GM19099 (cell line): Measurements from ENCODE around the gene AGXT2.

Experiments
- POLR2A ChIP-seq: IDR thresholded peaks from 3 replicates; pipeline ENCODE4 v1.6.1; 2011; ENCODE audit warnings: low read depth; ENCODE audit not compliant: insufficient read length; ENCODE audit errors: extremely low read depth

Gene AGXT2

GRCh38 chr5:35030426-35031100 is 17.2 kb downstream of the AGXT2 start:
- TF ChIP-seq POLR2A = no peak

- no peak for TF ChIP-seq POLR2A
Observed at GRCh38 chr5:35029333-35029732, 18.4 kb downstream of the AGXT2 start.

GRCh38 chr5:35026941-35027340 is 20.8 kb downstream of the AGXT2 start:
- TF ChIP-seq POLR2A = no peak

GRCh38 chr5:35026280-35026840 is 21.4 kb downstream of the AGXT2 start:
- TF ChIP-seq POLR2A = no peak

- TF ChIP-seq POLR2A = no peak
Observed at GRCh38 chr5:35024911-35025510, 22.7 kb downstream of the AGXT2 start.

GRCh38 chr5:35023391-35024178 is 24.2 kb downstream of the AGXT2 start:
- no peak for TF ChIP-seq POLR2A

GRCh38 chr5:35016174-35017051 is 31.3 kb downstream of the AGXT2 start:
- TF ChIP-seq POLR2A = no peak

DNA sequence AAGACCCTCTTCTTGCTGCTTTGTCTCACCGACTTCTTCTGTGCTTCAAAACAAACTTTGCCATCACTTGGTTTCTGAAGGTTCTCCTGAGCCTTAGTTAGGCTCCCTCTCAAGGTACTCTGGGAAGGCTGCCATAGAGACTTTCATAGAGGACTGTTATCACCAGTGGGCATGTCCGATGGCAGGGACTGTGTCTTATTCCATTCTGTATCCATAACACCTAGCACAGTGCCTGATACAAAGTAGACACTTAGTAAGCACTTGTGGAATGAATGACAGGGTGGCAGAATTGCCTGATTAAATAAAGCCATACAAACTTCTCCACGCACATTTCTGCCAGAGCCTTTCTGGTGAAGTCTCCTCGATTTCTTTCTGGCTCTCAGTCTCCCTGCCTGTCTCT is 32.7 kb downstream of the AGXT2 start:
- no peak for TF ChIP-seq POLR2A

DNA sequence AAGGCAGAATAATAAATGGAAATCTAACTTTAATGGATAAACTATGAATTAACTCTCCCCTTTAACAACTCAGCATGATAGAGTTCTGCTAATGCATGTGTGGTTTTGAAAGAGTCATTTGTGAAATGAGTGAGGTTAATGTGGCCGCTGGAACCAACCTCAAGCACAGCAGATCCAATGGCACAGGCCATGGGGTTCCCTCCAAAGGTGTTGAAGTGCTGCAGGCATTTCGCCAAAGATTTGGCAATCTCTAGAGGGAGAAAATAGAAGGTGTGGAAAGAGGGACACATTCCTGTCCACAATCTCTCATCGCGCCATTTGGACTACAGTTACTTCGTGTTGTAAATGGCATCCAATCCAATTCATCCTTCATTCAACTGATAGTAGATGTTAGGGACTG is 35.0 kb downstream of the AGXT2 start:
- no peak for TF ChIP-seq POLR2A

DNA sequence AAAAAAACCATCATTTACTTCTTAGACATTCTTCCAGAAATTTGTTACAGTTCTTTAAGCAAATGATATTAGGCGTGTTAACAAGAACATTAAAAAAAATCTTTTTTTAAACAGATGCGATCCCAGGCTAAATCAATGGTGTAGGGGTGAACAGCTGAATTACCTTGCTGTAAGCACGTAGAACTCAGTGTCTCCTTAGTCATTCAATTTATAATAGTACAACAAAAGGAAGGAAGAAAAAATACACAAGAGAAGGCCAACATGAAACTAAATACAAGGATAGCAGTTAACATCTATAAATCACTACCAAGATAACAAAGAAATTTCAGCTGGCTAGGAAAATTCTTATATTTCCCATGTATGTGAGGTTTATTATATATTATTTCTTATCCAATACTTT is 35.4 kb downstream of the AGXT2 start:
- no peak for TF ChIP-seq POLR2A

DNA sequence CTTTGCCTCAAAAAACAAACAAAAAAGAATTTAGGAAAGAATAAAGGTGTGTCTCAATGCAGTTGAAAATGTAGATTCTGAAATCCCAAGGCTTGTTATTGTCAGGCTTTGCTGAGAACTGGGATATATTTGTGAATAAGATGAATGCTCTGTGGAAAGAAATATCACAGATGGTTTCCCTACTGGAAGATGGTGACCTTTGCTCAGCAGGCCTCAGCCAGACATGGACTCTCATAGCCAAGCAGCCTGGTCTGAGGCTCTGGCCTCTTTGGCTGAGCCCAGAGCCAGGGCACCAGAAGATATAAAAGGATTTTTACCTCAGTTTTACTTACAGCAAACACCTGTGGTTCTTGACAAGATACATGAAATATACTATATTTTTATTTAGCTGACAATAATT is 37.1 kb downstream of the AGXT2 start:
- TF ChIP-seq POLR2A = no peak

DNA sequence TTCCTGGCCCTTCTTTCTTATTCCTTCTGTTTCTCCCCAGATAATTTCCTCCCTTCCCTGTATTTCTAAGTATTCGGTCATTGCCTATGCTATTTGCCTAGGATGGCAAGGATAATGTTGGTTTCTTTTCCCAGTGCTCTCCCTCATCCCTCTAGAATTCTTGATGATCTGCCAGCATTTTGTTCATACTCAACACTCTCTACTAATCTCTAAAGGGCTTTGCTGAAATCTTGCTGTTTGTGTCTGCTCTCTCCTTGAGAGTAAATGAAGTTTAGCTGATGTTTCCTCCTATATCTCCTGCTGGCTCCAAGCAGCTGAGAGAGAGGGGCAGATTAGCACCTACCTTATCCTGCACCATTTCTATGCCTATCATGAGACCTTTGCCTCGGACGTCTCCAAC is 38.1 kb downstream of the AGXT2 start:
- TF ChIP-seq POLR2A = no peak

DNA sequence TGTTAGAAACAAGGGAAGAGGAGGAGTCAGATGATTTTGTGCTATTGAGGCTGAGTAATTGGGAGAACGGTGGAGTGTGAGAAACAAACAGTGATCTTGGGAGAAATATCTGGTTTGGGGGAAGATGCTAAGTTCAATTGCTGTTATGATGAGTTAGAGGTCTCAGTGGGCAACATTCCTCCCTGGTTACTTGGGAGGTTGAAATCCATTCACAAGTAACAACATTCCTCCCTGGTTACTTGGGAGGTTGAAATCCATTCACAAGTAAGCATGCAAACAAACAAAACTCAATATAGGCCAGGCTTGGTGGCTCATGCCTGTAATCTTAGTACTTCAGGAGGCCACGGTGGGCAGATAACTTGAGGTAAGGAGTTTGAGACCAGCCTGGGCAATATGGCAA is 38.7 kb downstream of the AGXT2 start:
- no peak for TF ChIP-seq POLR2A

DNA sequence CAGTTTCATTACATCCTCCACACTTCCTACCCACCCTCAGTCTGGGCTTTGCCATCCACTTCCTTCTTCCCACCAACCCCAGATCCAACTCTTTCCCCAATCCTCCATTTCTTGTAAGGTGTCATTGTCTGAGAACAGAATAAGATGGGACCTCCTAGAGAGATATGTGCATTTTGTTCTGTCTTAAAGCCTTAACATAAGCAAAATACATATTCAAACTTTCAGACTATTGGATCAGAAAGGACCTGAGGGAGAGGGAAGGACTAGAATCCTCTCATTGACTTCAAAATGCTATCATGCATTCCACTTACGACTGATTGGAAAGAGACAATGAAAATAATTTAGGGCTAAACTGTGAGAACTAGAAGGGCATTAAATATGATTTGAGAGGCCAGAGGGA is 43.0 kb downstream of the AGXT2 start:
- no peak for TF ChIP-seq POLR2A

DNA sequence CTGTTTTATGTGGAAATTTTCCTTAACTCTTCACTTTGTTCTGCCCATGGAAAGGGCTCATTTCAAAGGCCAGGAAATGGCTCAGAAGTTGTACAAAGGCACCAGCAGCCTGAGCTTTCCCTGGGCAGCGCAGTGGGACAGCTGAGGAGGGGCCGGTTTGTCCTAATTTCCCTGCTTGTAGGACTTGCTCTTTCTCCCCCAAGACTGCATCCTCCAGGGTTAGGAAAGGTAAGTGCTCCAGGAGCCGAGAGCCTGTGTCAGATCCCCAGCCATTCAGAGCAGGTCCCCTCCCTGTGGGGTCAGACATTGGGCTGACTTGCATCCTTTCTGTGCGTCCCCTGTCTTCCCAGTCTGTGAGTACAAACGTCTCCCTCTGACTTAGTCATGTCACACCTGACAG is 43.5 kb downstream of the AGXT2 start:
- TF ChIP-seq POLR2A = no peak
